GM18507 (cell line): ENCODE measurements around the gene FXYD6.
"Not testable (repeated sequence)": the region's sequence is repeated elsewhere in the genome, so short reads cannot be mapped to it uniquely, and the experiment has no call there.

ENCODE experiments used
- DNase-seq: peaks from one replicate; pipeline ENCODE4 v3.0.0; 2011; ENCODE audit warnings: low read depth; ENCODE audit not compliant: insufficient read length; ENCODE audit errors: extremely low spot score
- FAIRE-seq: peaks from 2 replicates; lab custom pipeline; 2011; peaks lifted over from hg19 to GRCh38; lab: Jason Lieb, UNC

FXYD6 gene

DNA sequence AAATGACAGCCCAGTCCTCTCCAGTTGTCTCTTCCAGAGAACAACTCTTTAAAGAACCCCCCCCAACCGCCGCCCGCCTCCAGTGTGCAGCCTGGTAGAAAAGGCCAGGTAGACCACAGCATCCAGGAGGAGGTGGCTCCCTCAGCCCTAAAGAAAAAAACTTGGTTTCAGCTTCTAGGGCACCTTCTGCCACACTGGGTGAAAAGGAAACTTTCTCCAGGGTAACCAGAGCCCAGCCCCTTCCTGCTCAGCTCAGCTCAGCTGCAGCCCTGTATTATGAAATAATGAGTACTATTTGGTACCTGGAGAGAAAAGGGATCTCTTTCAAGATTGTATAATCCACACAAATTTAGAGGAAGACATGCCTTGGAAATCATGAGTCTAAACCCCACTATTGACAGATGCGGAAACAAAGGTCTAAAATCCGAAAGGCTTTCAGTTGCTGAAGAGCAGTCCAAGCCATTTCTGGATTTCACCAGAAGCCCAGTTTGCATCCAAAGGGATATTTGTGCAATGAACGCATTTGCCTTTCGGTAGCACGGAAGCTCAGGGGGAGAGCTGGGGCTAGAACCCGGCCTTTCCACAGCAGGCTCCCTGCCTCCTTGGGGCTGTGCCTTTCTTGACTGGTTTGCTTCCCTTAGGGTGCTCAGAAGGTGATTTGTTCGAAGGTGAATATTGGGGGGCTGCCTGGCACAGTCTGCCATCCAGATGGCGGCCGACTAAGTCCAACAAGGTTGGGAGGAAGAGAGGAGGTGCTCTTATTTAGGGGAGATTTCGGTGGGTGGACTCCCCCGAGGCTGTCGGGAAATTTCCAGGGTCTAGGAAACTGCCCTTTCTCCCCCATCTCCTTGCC is 3.3 kb downstream of the FXYD6 start:
- DNase-seq (no peak), FAIRE-seq (no peak)

DNA sequence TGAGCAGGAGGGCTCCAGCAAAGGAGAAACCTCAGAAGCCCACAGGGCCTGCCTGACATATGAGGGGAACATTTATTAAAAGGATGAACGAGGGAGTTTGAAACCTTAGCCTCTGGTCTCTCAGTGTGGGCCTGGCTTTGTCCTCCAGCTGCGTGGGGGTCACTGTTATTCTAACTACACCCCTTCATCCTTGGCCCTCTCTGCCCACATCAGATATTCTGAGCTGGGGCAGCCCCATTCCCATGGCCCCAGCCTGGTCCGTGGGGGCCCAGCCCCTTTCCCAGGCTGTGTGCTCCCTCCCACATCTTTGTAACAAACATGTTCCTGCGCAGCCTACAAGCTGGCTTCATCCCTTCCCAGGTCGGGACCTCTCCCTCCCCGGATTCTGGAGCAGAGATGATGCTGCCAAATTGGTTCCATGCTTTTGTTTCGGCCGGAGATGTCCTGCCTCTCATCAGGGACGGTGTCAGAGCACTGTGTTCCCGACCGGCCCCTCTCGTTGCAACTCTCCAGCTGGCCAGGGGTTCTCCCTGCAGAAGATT is 4.0 kb downstream of the FXYD6 start:
- FAIRE-seq = no peak
- DNase-seq = no peak

DNA sequence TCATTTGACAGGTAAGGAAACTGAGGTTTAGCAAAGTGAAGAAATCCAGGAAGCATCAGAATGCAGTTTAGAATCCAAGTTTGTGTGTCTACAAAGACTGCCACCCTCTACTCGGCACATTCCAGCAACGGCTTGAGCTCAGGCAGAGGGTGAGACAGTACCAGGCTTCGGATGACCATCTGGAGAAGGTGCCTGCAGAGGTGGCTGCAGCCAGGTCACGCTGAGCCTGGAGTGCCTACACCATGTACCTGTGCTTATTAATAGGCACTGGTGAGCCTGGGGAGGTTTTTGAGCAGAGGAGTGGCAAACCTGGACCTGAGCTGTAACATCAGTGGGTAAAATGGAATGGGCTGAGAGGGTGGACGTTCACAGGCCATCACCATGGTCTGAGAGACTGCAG is 4.7 kb downstream of the FXYD6 start:
- FAIRE-seq = no peak

DNA sequence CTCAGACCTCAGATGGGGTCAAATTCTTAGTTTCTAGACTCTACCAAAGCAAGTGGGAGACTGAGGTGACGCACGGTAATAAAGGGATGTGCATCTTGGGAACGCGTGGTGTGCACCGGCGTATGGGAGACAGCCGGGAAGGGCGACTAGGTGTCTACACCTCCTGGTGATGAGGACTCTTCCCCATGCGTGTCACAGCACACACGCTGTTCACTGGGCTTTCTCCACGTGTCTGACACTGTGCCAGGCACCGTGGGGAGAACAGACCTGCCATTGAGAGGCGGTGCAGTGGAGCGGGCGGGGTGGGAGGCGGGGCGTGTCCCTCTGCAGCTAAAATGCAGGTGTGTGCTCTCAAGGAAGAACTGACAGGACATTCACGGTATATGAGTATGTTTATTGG is 5.3 kb downstream of the FXYD6 start:
- no peak for FAIRE-seq
- no peak for DNase-seq

More for the DNA sequence above, 4.7 kb downstream of the FXYD6 start:
- no peak for DNase-seq

DNA sequence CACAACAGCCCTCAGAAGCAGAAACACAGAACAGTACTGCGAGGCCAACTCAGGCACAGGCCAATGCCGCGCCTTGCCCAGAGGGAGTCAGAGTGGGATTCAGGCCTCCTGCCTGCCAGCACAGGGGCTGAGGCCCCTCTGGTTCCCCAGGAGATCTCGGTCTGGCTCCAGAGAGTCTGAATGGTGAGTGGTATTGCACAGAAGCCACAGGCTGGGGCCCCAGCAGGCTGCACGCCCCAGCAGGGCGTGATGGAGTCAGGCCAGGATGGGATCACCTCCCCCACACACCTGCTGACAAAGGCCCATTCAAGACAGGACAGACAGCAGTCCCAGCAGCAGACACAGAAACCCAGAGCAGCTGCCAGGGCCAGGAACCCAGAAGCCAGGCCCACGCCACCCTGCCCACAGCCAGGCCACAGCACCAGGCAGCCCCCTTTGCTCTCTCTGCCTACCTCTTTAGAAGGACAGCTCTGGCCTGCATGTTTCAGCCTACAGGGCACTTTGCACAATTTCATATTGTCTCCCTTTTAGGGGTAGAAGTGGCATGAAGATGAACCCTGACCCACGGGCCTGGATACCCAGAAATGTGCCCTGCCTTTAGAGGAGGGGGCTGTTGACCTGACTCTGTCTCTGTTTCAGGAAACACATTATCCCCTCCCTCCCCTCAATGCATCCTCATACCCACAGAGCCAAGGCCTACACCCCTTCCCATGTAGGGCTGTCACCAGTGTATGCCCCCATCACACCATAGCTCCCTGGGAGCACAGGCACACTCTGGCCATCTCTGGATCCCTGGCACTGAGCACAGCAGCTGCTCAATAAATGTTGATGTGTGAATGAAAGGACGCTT is 6.1 kb downstream of the FXYD6 start:
- DNase-seq (no peak), FAIRE-seq (no peak)

DNA sequence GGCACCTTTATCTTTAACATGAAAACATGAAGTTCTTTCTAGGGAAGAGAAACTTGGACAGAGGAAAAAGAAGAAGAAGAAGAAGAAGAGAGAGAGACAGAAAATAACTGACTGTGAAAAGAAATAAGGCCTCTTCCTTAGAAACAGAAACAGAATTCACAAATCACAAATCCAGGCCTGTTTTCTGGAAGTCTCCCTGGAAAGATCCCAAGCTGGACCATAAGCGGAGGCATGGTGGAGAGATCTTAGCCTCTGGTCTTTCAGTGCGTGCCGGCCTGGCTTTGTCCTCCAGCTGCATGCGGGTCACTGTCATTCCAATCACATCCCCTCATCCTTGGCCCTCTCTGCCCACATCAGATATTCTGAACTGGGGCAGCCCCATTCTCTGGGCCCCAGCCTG is 6.9 kb downstream of the FXYD6 start:
- no peak for DNase-seq
- FAIRE-seq = no peak

DNA sequence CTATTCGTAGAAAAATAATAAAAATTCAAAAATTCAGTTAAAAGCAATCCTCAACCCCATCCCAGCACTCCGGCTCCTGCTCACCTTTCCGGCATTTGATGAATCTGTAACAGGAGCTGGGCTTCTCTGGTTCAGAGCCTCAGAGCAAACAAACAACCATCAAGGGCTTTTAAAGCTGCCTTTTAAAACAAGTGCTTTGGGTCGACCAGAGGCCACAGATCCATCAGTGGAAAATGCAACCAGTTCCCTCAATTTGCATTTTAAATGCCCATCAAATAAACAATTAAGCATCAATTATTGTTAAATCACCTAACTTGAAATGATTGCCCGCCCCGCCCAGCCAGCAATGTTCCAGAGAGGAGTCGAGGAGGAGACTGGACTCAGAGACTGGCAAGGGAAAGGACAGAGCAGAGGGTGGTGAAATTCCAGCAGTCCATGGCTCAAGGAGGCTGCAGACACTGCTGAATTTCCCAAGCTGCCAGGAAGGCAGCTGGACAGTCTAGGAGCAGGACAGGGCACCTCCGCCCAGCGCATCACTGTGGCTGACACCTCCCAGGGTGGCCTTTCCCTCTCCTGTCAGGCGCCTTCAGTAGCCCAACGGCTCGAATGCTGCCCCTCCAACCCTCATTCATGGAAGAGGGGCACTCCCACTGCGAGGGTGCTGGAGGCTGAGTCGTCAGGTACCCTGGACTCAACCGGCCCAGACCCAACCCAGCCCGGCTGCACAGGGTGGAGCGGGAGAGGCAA is 7.5 kb downstream of the FXYD6 start:
- FAIRE-seq (no peak), DNase-seq (no peak)

DNA sequence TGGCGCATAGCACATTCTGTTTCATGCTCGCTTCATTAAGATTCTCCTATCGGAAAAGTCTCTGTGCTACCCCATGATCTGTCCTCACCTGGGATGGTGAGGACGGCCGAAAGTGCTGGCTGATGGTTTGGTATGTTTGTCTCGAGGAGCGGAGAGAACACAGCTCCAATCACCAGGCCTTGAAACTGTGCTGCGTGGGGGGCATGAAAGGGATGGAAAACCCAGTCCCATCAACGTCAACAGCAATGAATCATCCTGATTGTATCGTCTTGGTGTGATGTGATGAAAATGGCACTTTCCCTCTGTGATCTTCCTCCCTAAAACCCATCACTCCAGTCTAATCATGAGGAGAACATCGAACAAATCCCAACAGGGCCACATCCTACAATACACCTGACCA is 8.4 kb downstream of the FXYD6 start:
- FAIRE-seq (no peak), DNase-seq (no peak)

DNA sequence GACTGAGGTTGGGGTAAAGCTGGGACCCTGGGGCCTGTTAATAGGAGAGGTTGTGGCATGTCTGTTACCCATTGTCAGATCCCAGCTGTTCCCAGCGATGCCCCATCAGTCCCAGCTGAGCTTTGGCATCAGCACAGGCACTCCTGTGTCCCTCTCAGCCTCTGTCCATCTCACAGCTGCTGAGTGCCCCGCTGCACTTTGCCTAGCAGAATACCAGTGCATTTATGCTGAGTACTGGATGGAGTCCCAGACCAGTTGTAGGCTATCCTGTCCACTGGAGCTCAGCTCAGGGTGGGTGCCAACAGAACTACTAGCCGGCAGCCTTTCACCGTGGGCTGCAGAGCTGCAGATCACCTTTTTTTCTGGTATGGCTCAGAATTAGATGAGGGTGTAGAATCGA is 9.9 kb downstream of the FXYD6 start:
- FAIRE-seq (no peak), DNase-seq (no peak)

DNA sequence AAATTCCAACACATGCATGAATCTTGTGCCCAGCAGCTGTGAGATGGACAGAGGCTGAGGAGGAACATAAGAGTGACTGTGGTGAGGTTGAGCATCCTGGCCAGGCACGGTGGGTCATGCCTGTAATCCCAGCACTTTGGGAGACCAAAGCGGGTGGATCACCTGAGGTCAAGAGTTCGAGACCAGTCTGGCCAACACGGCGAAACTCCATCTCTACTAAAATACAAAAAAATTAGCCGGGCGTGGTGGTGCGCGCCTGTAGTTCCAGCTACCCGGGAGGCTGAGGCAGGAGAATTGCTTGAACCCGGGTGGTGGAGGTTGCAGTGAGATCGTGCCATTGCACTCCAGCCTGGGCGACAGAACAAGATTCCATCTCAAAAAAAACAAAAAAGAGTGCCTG is 10.9 kb downstream of the FXYD6 start:
- not testable (repeated sequence) for FAIRE-seq, DNase-seq

DNA sequence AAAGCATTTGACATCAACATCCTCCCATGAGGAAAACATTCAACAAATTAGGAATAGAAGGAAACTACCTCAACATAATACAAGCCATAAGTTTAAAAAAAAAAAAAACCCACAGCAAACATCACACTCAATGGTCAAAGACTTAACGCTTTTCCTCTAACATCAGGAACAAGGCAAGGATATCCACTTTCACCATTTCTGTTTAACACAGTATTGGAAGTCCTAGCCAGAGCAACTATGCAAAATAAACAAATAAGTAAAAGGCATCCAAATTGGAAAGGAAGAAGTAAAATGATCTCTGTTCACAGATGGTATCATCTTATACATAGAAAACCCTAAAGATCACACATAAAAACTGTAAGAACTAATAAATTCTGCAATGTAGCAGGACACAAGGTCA is 13.1 kb downstream of the FXYD6 start:
- DNase-seq = no peak
- no peak for FAIRE-seq

DNA sequence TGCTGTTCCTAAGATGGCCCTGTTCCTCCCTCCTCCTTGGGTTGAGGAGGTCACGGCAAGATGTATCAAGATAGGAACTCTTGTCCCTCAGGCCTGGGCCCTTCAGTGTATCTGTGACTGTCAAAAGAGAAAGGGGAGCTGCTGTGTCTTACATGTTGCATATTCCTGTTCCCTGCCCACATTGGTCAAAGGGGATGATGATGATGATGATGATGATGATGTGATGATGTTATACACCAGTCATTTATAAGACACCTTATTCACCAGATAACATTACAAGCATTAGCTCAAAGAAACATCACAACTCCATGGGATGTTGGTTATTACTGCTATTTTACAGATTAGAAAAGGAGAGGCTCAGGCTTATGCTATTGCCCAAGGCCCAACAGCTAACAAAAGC is 13.7 kb downstream of the FXYD6 start:
- FAIRE-seq (no peak), DNase-seq (no peak)

DNA sequence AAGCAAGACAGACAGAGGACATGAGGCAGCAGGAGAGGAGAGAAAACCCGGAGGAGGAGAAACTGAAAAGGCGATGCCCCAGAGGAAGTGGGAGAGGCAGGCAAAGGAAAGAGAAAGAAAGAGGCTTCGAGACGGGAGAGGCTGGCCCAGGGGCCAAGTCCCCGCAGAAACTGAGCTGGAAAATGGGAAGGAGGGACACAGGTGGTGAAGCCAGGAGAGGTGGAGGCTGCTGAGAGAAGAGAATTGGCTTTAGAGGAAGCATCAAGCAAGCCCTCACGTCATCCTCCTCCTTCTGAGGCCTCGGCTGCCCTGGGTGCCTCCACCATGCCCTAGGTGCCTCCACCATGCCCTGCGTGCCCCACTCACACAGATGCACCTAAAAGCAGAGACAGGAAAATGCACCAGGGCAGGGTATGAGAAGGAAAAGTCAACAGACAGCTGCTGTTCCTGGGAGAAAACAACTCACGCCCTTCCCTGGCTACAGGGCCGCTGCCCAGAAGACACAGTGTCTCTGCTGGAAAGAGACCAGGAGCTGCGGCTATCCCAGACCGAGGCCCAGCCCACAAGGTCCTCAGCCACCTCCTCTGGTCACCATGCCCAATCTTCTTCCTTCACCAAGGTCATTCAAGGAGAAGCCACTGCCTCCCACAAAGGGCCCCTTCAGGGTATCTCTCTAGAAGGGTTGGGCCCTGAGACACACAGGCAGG is 14.3 kb downstream of the FXYD6 start:
- DNase-seq = no peak
- FAIRE-seq = no peak

DNA sequence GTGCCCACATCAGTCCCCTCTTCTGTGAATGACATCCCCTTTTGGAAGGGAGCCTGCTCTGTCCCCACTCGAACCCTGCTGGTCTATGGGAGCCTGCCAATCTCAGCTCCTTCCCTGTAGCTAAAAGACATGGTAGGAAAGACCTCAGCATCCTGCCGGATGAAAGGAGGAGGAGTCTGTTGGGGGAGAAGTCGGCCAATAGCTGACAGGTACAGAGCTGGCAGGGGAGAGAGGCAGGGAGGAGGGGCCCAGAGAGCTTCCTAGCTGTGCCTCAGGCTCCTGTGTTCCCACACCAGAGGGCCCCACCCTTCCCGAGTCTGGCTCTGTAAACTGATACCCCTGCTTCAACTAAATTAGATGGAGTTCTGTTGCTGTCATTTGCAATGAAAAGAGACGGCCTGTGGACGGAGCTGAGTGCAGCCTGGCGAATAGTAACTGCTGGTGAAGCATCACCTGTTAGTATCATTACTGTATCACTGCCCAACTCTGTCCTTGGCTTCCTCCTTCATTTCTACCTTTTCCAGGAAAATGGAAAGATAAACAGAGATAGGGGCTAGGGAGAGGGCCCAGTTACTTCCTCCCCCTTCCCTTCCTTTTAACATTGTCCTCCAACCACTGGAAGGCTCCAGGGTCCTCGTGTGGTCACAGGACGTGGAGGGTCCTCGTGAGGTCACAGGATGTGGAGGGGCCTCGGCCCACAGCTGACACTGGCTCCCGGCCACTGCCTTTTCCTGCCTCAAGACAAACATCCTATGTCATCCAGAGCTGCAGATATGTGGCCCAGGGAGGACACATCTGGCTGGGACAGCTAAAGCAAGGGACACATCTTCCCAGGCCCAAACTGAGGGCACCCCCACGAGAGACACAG is 15.1 kb downstream of the FXYD6 start:
- FAIRE-seq (no peak), DNase-seq (no peak)

DNA sequence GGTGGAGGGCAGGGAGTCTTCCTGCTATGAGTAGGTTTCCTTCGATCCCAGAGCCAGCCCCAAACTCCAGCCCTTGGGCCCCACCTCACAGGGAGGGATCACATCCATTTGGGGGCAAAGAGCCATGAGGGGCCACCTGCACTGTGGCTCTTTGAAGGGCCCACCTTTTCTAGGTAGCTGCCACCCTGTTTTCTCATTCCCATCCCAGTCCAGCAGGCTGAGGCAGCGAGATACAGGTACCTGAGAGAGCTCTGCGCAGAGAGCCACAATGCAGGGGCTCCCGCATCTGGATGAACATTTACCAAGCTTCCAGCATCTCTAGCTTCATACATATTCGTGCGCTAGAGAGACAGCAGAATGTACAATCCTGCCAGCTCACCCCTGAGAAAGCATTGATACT is 16.3 kb downstream of the FXYD6 start:
- FAIRE-seq (no peak), DNase-seq (no peak)

DNA sequence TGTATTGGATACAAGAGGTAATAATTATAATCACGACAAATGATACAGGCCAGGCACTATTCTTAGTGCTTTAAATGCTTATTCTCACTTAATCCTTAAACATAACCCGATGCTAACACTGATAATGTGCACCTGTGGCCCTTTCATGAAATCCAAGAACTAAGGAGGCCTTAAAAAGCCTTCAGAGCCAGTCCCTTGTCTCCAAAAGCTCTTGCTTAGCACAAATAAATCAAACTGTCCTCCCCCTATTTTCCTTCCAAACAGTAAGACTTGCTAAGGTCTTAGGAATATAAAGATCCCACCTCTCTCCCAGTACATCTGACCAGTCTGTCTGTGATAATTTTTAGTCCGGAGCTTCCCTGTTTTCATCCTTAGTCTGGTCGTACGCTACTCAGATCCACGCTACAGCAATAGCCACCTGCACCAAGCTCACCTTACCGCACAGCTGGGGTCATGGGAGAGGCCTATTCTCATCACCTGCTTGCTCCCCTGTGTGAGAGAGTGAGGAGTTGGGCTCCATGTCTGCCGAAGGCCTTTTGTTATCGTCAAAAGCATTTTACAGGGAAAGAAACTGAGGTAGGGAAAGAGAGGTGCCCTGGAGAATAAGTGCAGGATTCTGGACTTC is 16.9 kb downstream of the FXYD6 start:
- DNase-seq (no peak), FAIRE-seq (no peak)

DNA sequence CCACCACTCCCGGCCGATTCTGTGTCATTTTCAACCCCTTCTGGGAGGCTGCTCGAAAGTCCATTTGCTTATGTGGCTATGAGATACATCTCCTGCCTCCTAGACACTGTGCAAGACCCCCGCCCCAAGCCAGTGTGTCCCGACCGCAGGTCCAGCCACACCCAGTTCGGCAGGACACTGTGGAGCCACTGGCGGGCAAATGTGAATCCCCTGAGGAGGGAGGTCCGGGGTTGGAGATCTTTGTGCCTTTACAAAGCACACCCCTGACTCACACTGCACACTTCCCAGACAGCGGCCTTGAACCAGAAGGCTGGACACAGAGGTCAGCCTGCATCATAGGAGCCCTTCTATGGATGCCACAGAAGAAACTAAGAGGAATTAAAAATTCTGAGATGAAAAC is 17.4 kb downstream of the FXYD6 start:
- FAIRE-seq (no peak), DNase-seq (no peak)
